LNCaP clone FGC (cell line): ENCODE data around the gene GSTT2B.
"Not testable (repeated sequence)": the region's sequence is repeated elsewhere in the genome, so short reads cannot be mapped to it uniquely, and the experiment has no call there.

Experiments used
- DNase-seq: peaks from one replicate; pipeline ENCODE4 v3.0.0-alpha.2; 2011; ENCODE audit warnings: low read depth
- H3K4me3 ChIP-seq: 2 replicates; pipeline ENCODE4 v1.5.1; 2011; ENCODE audit warnings: mild to moderate bottlenecking, low read depth, low read length, control low read depth
- TF ChIP-seq, protein P1 (sequence below): IDR thresholded peaks from 2 replicates; pipeline ENCODE4 v1.5.1; 2012; ENCODE audit warnings: mild to moderate bottlenecking; ENCODE audit not compliant: control insufficient read depth, insufficient read depth; ENCODE audit errors: extremely low read depth

Gene GSTT2B

DNA sequence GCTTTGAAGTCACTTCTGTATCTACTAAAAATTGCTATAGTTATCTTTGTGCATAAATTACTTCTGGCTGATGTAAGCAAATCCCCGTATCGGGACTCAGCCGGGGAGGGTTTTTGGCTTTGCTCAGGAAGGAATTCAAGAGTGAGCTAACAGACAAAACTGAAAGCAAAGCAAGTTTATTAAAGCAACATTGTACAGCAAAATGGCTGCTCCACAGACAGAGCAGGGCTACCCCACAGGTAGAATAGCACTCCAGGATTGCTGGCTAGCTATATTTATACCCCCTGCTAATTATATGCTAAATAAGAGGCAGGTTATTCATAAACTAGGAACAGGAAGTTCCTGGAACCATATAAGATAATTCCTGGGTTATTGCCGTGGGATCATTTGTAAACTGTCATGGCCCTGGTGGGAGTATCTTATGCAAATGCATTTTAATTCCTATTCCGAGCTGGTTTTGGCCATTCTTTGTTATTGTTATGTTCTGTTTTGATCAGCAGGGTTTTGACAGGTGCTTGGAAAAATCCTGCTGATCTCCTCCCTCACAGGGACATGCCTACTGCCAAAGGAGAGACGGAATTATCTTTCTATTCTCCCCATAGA, 51.6 kb downstream of the GSTT2B start:
- H3K4me3 ChIP-seq: no peak overlapping the region
- DNase-seq: no peak
- TF ChIP-seq, protein P1, sequence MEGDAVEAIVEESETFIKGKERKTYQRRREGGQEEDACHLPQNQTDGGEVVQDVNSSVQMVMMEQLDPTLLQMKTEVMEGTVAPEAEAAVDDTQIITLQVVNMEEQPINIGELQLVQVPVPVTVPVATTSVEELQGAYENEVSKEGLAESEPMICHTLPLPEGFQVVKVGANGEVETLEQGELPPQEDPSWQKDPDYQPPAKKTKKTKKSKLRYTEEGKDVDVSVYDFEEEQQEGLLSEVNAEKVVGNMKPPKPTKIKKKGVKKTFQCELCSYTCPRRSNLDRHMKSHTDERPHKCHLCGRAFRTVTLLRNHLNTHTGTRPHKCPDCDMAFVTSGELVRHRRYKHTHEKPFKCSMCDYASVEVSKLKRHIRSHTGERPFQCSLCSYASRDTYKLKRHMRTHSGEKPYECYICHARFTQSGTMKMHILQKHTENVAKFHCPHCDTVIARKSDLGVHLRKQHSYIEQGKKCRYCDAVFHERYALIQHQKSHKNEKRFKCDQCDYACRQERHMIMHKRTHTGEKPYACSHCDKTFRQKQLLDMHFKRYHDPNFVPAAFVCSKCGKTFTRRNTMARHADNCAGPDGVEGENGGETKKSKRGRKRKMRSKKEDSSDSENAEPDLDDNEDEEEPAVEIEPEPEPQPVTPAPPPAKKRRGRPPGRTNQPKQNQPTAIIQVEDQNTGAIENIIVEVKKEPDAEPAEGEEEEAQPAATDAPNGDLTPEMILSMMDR: no peak

DNA sequence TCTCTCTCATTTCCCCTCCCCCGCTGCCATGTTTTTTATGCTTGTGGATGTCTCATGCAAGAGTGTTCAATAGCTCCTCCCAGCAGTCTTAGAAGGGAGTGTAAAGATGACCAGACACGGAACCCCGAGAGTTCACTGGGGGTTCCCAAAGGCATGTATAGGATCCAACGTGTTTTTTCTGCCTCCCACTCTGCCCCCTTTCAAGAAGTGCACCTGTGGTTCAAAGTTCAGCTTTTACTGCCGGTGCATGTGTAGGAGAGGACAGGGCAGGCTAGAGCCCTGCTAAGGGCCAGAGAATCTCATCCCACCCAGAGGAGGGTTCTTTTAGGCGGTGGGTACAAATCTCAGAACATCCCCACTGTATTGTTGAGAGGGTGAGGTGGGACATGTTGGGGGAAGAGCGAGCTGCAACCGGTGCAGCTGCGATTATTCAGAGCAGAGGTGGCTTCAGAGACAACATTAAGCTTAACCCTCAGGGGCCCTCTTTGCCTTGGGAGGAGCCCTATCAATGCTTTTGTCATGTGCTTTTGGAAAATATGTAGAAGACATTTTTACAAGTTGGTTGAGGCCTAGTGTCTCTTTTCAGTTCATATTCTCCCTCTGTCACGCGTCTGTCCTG, 52.3 kb downstream of the GSTT2B start:
- TF ChIP-seq, protein P1: no peak
- no peak for DNase-seq
- no peak overlapping the region for H3K4me3 ChIP-seq

DNA sequence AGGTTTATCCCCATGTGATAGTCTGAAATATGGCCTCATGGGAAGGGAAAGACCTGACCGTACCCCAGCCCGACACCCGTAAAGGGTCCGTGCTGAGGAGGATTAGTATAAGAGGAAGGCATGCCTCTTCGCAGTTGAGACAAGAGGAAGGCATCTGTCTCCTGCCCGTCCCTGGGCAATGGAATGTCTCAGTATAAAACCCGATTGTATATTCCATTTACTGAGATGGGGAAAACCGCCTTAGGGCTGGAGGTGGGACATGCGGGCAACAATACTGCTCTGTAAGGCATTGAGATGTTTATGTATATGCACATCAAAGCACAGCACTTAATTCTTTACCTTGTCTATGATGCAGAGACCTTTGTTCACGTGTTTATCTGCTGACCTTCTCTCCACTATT, 53.6 kb downstream of the GSTT2B start:
- not testable (repeated sequence) for H3K4me3 ChIP-seq, DNase-seq
